HCT116 (cell line): ENCODE data around the gene SPOCK3. TPM values are rescaled to one million over a fixed set of nuclear protein-coding genes. Genes with fewer than 3 reads are reported as not detected.

Experiments
- ATAC-seq: fragments of 200-7000 bp; cut with Tn5 transposase; 2 replicates; pipeline ENCODE4 v1.9.1; 2020; ENCODE audit warnings: mild to moderate bottlenecking, moderate library complexity
- BruUV-seq: library from RNA; stranded (reverse); fragments of 400-500 nt; replicated peaks from 2 replicates; lab custom pipeline; 2021; lab: Mats Ljungman, UMichigan
- CTCF ChIA-PET: fragments of 300-600 bp; sonication (Branson Sonifier 250); formaldehyde crosslinking; loops from one replicate; lab custom pipeline; 2021; ENCODE audit warnings: antibody characterized with exemption; lab: Charles Lee
- POLR2A ChIA-PET: fragments of 300-600, 350-600 bp; sonication (Branson Sonifier 250); formaldehyde crosslinking; loops from one replicate; lab custom pipeline; 2021; ENCODE audit warnings: antibody characterized with exemption; lab: Charles Lee
- RAD21 ChIA-PET, 2 experiments: fragments of 300-600 bp; sonication (Branson Sonifier 250); formaldehyde crosslinking; loops; one replicate each; lab custom pipeline; 2023; ENCODE audit warnings: low total read pairs in 2 of 2; ENCODE audit not compliant: uncharacterized antibody in 2 of 2, unreplicated experiment in 2 of 2, low non-redundant PET in 1 of 2; lab: Charles Lee
- DNase-seq: peaks from one replicate; pipeline ENCODE4 v3.0.0-alpha.2; 2010; ENCODE audit warnings: low read depth, low spot score
- H2AFZ ChIP-seq: fragments of 200-600 bp; shearing (Covaris generic), sonication (generic); 2 replicates; pipeline ENCODE4 v1.6.1; 2017; ENCODE audit warnings: low read depth, mixed run types, mixed read lengths, antibody characterized with exemption, low read length; ENCODE audit not compliant: poor library complexity, severe bottlenecking
- H3K27ac ChIP-seq: 2 replicates; pipeline ENCODE4 v1.5.1; 2012; ENCODE audit warnings: low read depth, low read length
- H3K27me3 ChIP-seq: fragments of 200-600 bp; sonication (generic); 2 replicates; pipeline ENCODE4 v1.6.1; 2016; ENCODE audit warnings: mixed run types, low read length, mixed read lengths; ENCODE audit not compliant: insufficient read depth
- H3K36me3 ChIP-seq, 2 experiments: fragments of 200-500 bp in 1 of 2; fragments of 200-600 bp in 1 of 2; sonication (Bioruptor generic) in 1 of 2; sonication (generic) in 1 of 2; 2 replicates each; pipeline versions ENCODE4 v1.5.1 to v1.6.1; 2014 to 2016; ENCODE audit warnings: low read length in 2 of 2, inconsistent platforms in 1 of 2, mixed read lengths in 1 of 2, mixed run types in 1 of 2; ENCODE audit not compliant: insufficient read depth in 2 of 2, control insufficient read depth in 1 of 2
- H3K4me1 ChIP-seq, 2 experiments: fragments of 200-600 bp in 1 of 2; sonication (generic) in 1 of 2; 2 replicates each; pipeline versions ENCODE4 v1.5.1 to v1.6.1; 2012 to 2017; ENCODE audit warnings: low read length in 2 of 2, inconsistent platforms in 1 of 2, mild to moderate bottlenecking in 1 of 2, mixed read lengths in 1 of 2, mixed run types in 1 of 2, moderate library complexity in 1 of 2; ENCODE audit not compliant: insufficient read depth in 2 of 2, control insufficient read depth in 1 of 2
- H3K4me2 ChIP-seq: fragments of 200-600 bp; sonication (generic); 2 replicates; pipeline ENCODE4 v1.6.1; 2017; ENCODE audit warnings: mixed run types, low read length, mixed read lengths
- H3K4me3 ChIP-seq, 2 experiments: fragments of 200-600 bp in 1 of 2; sonication (generic) in 1 of 2; replicated peaks in 1 of 2; 2 replicates each; pipeline ENCODE4 v1.5.1; 2011 to 2016; ENCODE audit warnings: low read length in 2 of 2, control low read depth in 1 of 2, low read depth in 1 of 2, mild to moderate bottlenecking in 1 of 2, mixed read lengths in 1 of 2, mixed run types in 1 of 2
- H3K79me2 ChIP-seq: fragments of 200-600 bp; sonication (generic); 2 replicates; pipeline ENCODE4 v1.6.1; 2017; ENCODE audit warnings: mild to moderate bottlenecking, mixed run types, low read length, moderate library complexity, mixed read lengths; ENCODE audit not compliant: insufficient read depth
- H3K9ac ChIP-seq: fragments of 200-600 bp; sonication (generic); 2 replicates; pipeline ENCODE4 v1.6.1; 2016; ENCODE audit warnings: low read length, mixed read lengths
- H3K9me2 ChIP-seq: fragments of 200-600 bp; sonication (generic), shearing (Covaris generic); 2 replicates; pipeline ENCODE4 v1.6.1; 2017; ENCODE audit warnings: mixed run types, mild to moderate bottlenecking, moderate library complexity; ENCODE audit not compliant: insufficient read depth
- H3K9me3 ChIP-seq, 2 experiments: fragments of 200-500 bp in 1 of 2; fragments of 200-600 bp in 1 of 2; sonication (Bioruptor generic) in 1 of 2; sonication (generic) in 1 of 2; 2 replicates each; pipeline ENCODE4 v1.6.1; 2014 to 2017; ENCODE audit warnings: low read length in 2 of 2, mixed read lengths in 2 of 2, inconsistent platforms in 1 of 2, low read depth in 1 of 2, mild to moderate bottlenecking in 1 of 2, mixed run types in 1 of 2, moderate library complexity in 1 of 2; ENCODE audit not compliant: control insufficient read depth in 1 of 2, insufficient read depth in 1 of 2
- H4K20me1 ChIP-seq: fragments of 200-600 bp; sonication (generic), shearing (Covaris generic); 2 replicates; pipeline ENCODE4 v1.6.1; 2017; ENCODE audit warnings: mixed run types, mild to moderate bottlenecking, moderate library complexity; ENCODE audit not compliant: insufficient read depth
- CEBPB ChIP-seq: IDR thresholded peaks from 2 replicates; pipeline ENCODE4 v1.6.1; 2012; ENCODE audit warnings: low read depth
- EGR1 ChIP-seq: IDR thresholded peaks from 2 replicates; pipeline ENCODE4 v1.6.1; 2012; ENCODE audit warnings: low read depth
- ELF1 ChIP-seq: IDR thresholded peaks from 2 replicates; pipeline ENCODE4 v1.6.1; 2012; ENCODE audit warnings: low read depth, borderline replicate concordance
- EZH2 ChIP-seq: fragments of 200-600 bp; sonication (generic); IDR thresholded peaks from 2 replicates; pipeline ENCODE4 v1.6.1; 2017; ENCODE audit warnings: antibody characterized with exemption, mixed run types
- FOSL1 ChIP-seq: IDR thresholded peaks from 2 replicates; pipeline ENCODE4 v1.6.1; 2012; ENCODE audit warnings: low read depth
- JUND ChIP-seq: IDR thresholded peaks from 2 replicates; pipeline ENCODE4 v1.6.1; 2012
- POLR2A ChIP-seq: IDR thresholded peaks from 2 replicates; pipeline ENCODE4 v1.7.0; 2011; ENCODE audit warnings: borderline replicate concordance; ENCODE audit not compliant: insufficient read depth, insufficient read length; ENCODE audit errors: extremely low read depth
- POLR2AphosphoS5 ChIP-seq: IDR thresholded peaks from 2 replicates; pipeline ENCODE4 v1.6.1; 2011; ENCODE audit warnings: mild to moderate bottlenecking, low read depth, low read length, moderate library complexity
- RAD21 ChIP-seq: IDR thresholded peaks from 2 replicates; pipeline ENCODE4 v1.6.1; 2012; ENCODE audit warnings: low read depth, mild to moderate bottlenecking
- SIN3A ChIP-seq: IDR thresholded peaks from 2 replicates; pipeline ENCODE4 v1.6.1; 2012; ENCODE audit warnings: low read depth
- SP1 ChIP-seq: IDR thresholded peaks from 2 replicates; pipeline ENCODE4 v1.6.1; 2012; ENCODE audit warnings: low read depth
- ZFX ChIP-seq: fragments of 450-650 bp; IDR thresholded peaks from 2 replicates; pipeline ENCODE4 v1.6.1; 2017
- intact Hi-C: fragments of 100-400 bp; cut with micrococcal nuclease; formaldehyde crosslinking; loops from 2 replicates; pipeline ENCODE4 v1.10.0; 2022
- total RNA-seq: library from RNA; stranded (reverse); gene quantifications from one replicate; pipeline ENCODE4 v1.2.1, GENCODE V29; 2021; ENCODE audit not compliant: unreplicated experiment
- TF ChIP-seq, protein P1 (sequence below): IDR thresholded peaks from 2 replicates; pipeline ENCODE4 v1.6.1; 2012
- TF ChIP-seq, protein P2 (sequence below): IDR thresholded peaks from 2 replicates; pipeline ENCODE4 v1.6.1; 2012
- TF ChIP-seq, protein P3 (sequence below), 3 experiments: fragments of 200-600 bp in 1 of 3; sonication (generic) in 1 of 3; IDR thresholded peaks in 2 of 3; conservative IDR thresholded peaks in 1 of 3; 2 replicates each; pipeline ENCODE4 v1.5.1; 2012 to 2017; ENCODE audit warnings: low read depth in 2 of 3, low read length in 2 of 3, antibody characterized with exemption in 1 of 3, borderline replicate concordance in 1 of 3, control low read depth in 1 of 3, mild to moderate bottlenecking in 1 of 3, mixed read lengths in 1 of 3, mixed run types in 1 of 3, moderate library complexity in 1 of 3; ENCODE audit not compliant: insufficient read depth in 1 of 3

Gene SPOCK3
- total RNA-seq, 1 experiment from 2014 or later = 1.7 TPM

DNA sequence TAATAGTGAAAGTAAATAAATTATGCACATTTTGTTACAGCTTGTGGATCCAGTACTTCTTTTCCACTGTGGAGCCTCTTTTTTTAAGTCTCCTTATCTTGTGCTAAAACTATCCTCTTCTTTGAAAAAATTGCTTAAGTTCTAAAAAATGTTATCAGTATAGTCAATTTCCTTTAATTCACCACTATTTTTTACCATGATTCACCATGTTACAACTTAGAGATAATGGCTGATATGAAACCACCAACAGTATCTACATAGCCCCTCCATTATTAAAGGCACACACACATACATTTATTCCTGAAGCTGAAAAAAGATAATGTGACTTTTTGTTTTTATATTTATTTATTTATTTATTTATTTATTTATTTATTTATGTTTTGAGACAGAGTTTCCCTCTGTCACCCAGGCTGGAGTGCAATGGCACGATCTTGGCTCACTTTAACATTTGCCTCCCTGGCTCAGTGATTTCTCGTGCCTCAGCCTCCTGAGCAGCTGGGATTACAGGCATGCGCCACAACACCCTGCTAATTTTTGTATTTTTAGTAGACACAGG lies 243.2 kb downstream of the SPOCK3 start:
- no peaks in the 10 kb centered on the region for H3K79me2 ChIP-seq
- H4K20me1 ChIP-seq = no peaks in the 10 kb centered on the region
- no TSS peak for BruUV-seq
- ChIA-PET CTCF (no interaction called here), POLR2A (no interaction called here), RAD21 (no interaction called here)
- intact Hi-C loops = no loop called here
- H3K27ac ChIP-seq = no peak overlapping the region
- TF ChIP-seq FOSL1 (no peak), JUND (no peak), ELF1 (no peak), SIN3A (no peak), ZFX (no peak)
- no peaks in the 10 kb centered on the region for H3K36me3 ChIP-seq
- ATAC-seq (no peak), DNase-seq (no peak)
- H2AFZ ChIP-seq = no peak overlapping the region
- no peak overlapping the region for H3K9ac ChIP-seq
- H3K4me3 ChIP-seq = no peak overlapping the region
- H3K27me3 ChIP-seq = no peaks in the 10 kb centered on the region
- H3K9me3 ChIP-seq = no peaks in the 10 kb centered on the region
- H3K4me1 ChIP-seq = no peaks in the 10 kb centered on the region
- no peaks in the 10 kb centered on the region for H3K9me2 ChIP-seq
- H3K4me2 ChIP-seq = no peak overlapping the region

DNA sequence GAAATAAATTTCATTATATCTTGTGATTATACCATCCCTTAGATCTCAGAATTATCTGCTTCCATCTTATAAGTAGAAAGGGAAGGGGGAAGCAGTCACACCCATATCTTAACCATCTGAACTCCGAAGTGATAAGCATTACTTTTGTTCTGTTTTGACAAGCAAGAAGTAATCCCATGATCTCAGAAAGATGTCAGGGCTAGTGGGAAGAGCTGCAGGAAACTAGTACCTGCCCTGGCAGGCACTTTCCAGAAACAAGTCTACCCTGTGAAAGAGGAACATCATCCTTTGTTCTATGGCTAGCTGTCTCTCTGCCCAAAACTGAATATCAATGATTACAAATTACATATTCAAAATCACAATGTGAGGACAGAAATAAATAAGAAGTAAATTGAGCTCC lies 244.4 kb downstream of the SPOCK3 start:
- H3K36me3 ChIP-seq = no peaks in the 10 kb centered on the region
- no peak overlapping the region for H3K9ac ChIP-seq
- no peaks in the 10 kb centered on the region for H4K20me1 ChIP-seq
- ChIA-PET POLR2A (no interaction called here), CTCF (no interaction called here), RAD21 (no interaction called here)
- no peak overlapping the region for H3K4me3 ChIP-seq
- H3K27ac ChIP-seq = no peak overlapping the region
- peak overlapping the region; percentile 70 for H2AFZ ChIP-seq
- no peaks in the 10 kb centered on the region for H3K27me3 ChIP-seq
- no peaks in the 10 kb centered on the region for H3K79me2 ChIP-seq
- no peaks in the 10 kb centered on the region for H3K4me1 ChIP-seq
- H3K9me3 ChIP-seq = no peaks in the 10 kb centered on the region
- DNase-seq (no peak), ATAC-seq (no peak)
- intact Hi-C loops = no loop called here
- no TSS peak for BruUV-seq
- TF ChIP-seq SP1 = no peak
- TF ChIP-seq, protein P1, sequence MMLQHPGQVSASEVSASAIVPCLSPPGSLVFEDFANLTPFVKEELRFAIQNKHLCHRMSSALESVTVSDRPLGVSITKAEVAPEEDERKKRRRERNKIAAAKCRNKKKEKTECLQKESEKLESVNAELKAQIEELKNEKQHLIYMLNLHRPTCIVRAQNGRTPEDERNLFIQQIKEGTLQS = no peak
- no peak for TF ChIP-seq CEBPB
- no peak for TF ChIP-seq JUND
- TF ChIP-seq, protein P2, sequence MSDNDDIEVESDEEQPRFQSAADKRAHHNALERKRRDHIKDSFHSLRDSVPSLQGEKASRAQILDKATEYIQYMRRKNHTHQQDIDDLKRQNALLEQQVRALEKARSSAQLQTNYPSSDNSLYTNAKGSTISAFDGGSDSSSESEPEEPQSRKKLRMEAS = no peak
- no peak for TF ChIP-seq EZH2
- TF ChIP-seq, protein P3, sequence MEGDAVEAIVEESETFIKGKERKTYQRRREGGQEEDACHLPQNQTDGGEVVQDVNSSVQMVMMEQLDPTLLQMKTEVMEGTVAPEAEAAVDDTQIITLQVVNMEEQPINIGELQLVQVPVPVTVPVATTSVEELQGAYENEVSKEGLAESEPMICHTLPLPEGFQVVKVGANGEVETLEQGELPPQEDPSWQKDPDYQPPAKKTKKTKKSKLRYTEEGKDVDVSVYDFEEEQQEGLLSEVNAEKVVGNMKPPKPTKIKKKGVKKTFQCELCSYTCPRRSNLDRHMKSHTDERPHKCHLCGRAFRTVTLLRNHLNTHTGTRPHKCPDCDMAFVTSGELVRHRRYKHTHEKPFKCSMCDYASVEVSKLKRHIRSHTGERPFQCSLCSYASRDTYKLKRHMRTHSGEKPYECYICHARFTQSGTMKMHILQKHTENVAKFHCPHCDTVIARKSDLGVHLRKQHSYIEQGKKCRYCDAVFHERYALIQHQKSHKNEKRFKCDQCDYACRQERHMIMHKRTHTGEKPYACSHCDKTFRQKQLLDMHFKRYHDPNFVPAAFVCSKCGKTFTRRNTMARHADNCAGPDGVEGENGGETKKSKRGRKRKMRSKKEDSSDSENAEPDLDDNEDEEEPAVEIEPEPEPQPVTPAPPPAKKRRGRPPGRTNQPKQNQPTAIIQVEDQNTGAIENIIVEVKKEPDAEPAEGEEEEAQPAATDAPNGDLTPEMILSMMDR (IDR thresholded peaks at IDR 0.05 in 2 of 3, conservative IDR thresholded peaks at IDR 0.05 in 1 of 3; ENCODE audit: borderline replicate concordance in 1 of 3, insufficient read depth in 1 of 3, low read depth in 2 of 3, low read length in 2 of 3) = no peak
- TF ChIP-seq RAD21 = no peak
- TF ChIP-seq POLR2A = no peak
- TF ChIP-seq ZFX = no peak
- no peak for TF ChIP-seq EGR1
- no peak for TF ChIP-seq POLR2AphosphoS5
- no peak for TF ChIP-seq ELF1
- no peak for TF ChIP-seq FOSL1
- H3K9me2 ChIP-seq = no peaks in the 10 kb centered on the region
- H3K4me2 ChIP-seq = no peak overlapping the region
